T-cell (primary cell): ENCODE measurements around the gene CAPN14. TPM values are rescaled to one million over a fixed set of nuclear protein-coding genes. Genes with fewer than 3 reads are reported as not detected.
A peak's percentile ranks its signal among the peaks of the same experiment; 100 is the strongest.

Experiments
- ATAC-seq, 4 experiments: fragments of 200-7000 bp in 3 of 4; fragments of 150-1000 bp in 1 of 4; cut with Tn5 transposase; replicated peaks in 1 of 4; 1 replicate in 3 of 4; 2 replicates in 1 of 4; pipeline ENCODE4 v1.10.0; 2021; ENCODE audit warnings: moderate library complexity in 3 of 4, mild to moderate bottlenecking in 2 of 4, moderate number of reproducible peaks in 1 of 4
- CTCF ChIA-PET, 2 donors: fragments of 300-600 bp; sonication (Branson Sonifier 250); formaldehyde crosslinking; loops; one replicate each; lab custom pipeline; 2022; ENCODE audit warnings: antibody characterized with exemption in 2 of 2; lab: Charles Lee
- POLR2A ChIA-PET, 2 donors: fragments of 300-600 bp; sonication (Branson Sonifier 250); formaldehyde crosslinking; loops; one replicate each; lab custom pipeline; 2022; ENCODE audit warnings: antibody characterized with exemption in 2 of 2; lab: Charles Lee
- DNase-seq, 35 experiments: peaks; one replicate each; pipeline versions ENCODE4 v3.0.0 to v3.0.0-alpha.2; 2013 to 2023
- H3K27ac ChIP-seq: one replicate; pipeline ENCODE4 v1.5.1; 2013; ENCODE audit warnings: low read length
- H3K27me3 ChIP-seq, 2 experiments: replicated peaks in 1 of 2; 1 replicate in 1 of 2; 2 replicates in 1 of 2; pipeline versions ENCODE4 v1.6.1 to v1.7.0; 2013; ENCODE audit warnings: low read length in 1 of 2, mixed read lengths in 1 of 2; ENCODE audit not compliant: control insufficient read depth in 2 of 2, insufficient read depth in 2 of 2; ENCODE audit errors: extremely low read depth in 1 of 2
- H3K36me3 ChIP-seq, 2 donors: 1 replicate in 1 of 2; 2 replicates in 1 of 2; pipeline versions ENCODE4 v1.6.1 to v1.7.0; 2013; ENCODE audit warnings: low read length in 1 of 2; ENCODE audit not compliant: control insufficient read depth in 2 of 2, insufficient read depth in 1 of 2; ENCODE audit errors: extremely low read depth in 1 of 2
- H3K4me1 ChIP-seq, 2 experiments: 1 replicate in 1 of 2; 2 replicates in 1 of 2; pipeline versions ENCODE4 v1.6.1 to v1.7.0; 2013; ENCODE audit warnings: low read length in 2 of 2, mixed read lengths in 1 of 2; ENCODE audit not compliant: insufficient read depth in 2 of 2, control insufficient read depth in 1 of 2; ENCODE audit errors: extremely low read depth in 1 of 2
- H3K4me3 ChIP-seq, 2 donors: 1 replicate in 1 of 2; 2 replicates in 1 of 2; pipeline versions ENCODE4 v1.5.1 to v1.7.0; 2013; ENCODE audit warnings: mild to moderate bottlenecking in 2 of 2, low read length in 1 of 2, moderate library complexity in 1 of 2; ENCODE audit not compliant: control insufficient read depth in 1 of 2; ENCODE audit errors: extremely low read depth in 1 of 2
- H3K9me3 ChIP-seq: 2 replicates; pipeline ENCODE4 v1.7.0; 2013
- H3K27ac Mint-ChIP-seq, 2 donors: one replicate each; pipeline ENCODE4 v1.8.0; 2020 to 2021; ENCODE audit warnings: mild to moderate bottlenecking in 2 of 2, mixed read lengths in 2 of 2
- H3K27me3 Mint-ChIP-seq, 2 donors: one replicate each; pipeline ENCODE4 v1.8.0; 2021 to 2022; ENCODE audit warnings: mixed read lengths in 2 of 2
- H3K36me3 Mint-ChIP-seq: one replicate; pipeline ENCODE4 v1.8.0; 2021; ENCODE audit warnings: mixed read lengths
- H3K4me1 Mint-ChIP-seq, 3 donors: one replicate each; pipeline ENCODE4 v1.8.0; 2020 to 2022; ENCODE audit warnings: mixed read lengths in 3 of 3, mild to moderate bottlenecking in 1 of 3
- H3K4me3 Mint-ChIP-seq, 3 donors: one replicate each; pipeline ENCODE4 v1.8.0; 2020 to 2022; ENCODE audit warnings: mild to moderate bottlenecking in 3 of 3, mixed read lengths in 3 of 3, moderate library complexity in 3 of 3
- H3K9me3 Mint-ChIP-seq, 3 donors: one replicate each; pipeline ENCODE4 v1.8.0; 2020 to 2022; ENCODE audit warnings: mixed read lengths in 3 of 3
- WGBS: methylation state at CpG from one replicate; pipeline ENCODE4 v1.1.5; 2013; ENCODE audit warnings: missing lambda C conversion rate; ENCODE audit not compliant: insufficient coverage; 5-methylcytosine and 5-hydroxymethylcytosine counted together
- total RNA-seq, 35 experiments: library from RNA in 6 of 35; stranded (reverse) in 6 of 35; fragments of 120-200 nt in 1 of 35; gene quantifications; one replicate each; pipeline versions ENCODE4 v1.2.1 to v1.2.4 and lab custom pipeline; 2013 to 2026

CAPN14 gene
- total RNA-seq, 5 donors from 2014 or later (not counting 1 experiment from before 2014, with no cell fraction given), result 0.15 to 0.76 (median 0.55) TPM

- H3K4me3 ChIP-seq, result no peak overlapping the region
- H3K9me3 Mint-ChIP-seq, result no peaks in the 10 kb centered on the region
- H3K4me3 Mint-ChIP-seq, result no peak overlapping the region
- H3K27me3 ChIP-seq, result peaks cover 0 to 4% of the 10 kb centered on the region in 2 experiments
- peaks cover 0 to 3% of the 10 kb centered on the region in 2 donors for H3K27me3 Mint-ChIP-seq
- H3K4me1 ChIP-seq, result no peaks in the 10 kb centered on the region
- CTCF ChIA-PET, result interaction anchor here (0.6 to 1.8 kb wide), 10 partner anchors 94 to 1005 kb away, joined by 3 to 24 read pairs (median 4); no protein-coding TSS in a partner anchor
- no peaks in the 10 kb centered on the region for H3K36me3 ChIP-seq
- no peak overlapping the region for H3K27ac ChIP-seq
- peak in 30 of 35 experiments; percentile 3 to 68 (median 22) for DNase-seq
- no peak overlapping the region for H3K27ac Mint-ChIP-seq
- no peaks in the 10 kb centered on the region for H3K9me3 ChIP-seq
- ATAC-seq, result peak; percentile 46 to 65 (median 54)
- no peaks in the 10 kb centered on the region for H3K36me3 Mint-ChIP-seq
- POLR2A ChIA-PET, result no interaction called here
- WGBS, result 0% methylated on average over 2 of the region's 4 CpGs
- peaks cover 0 to 2% (median 2%) of the 10 kb centered on the region in 3 donors for H3K4me1 Mint-ChIP-seq
Observed at GRCh38 chr2:31170071-31170698, 47.1 kb downstream of the CAPN14 start.

- H3K36me3 ChIP-seq, result no peaks in the 10 kb centered on the region
- no peaks in the 10 kb centered on the region for H3K9me3 ChIP-seq
- H3K4me3 Mint-ChIP-seq, result no peak overlapping the region
- POLR2A ChIA-PET, result no interaction called here
- H3K36me3 Mint-ChIP-seq, result no peaks in the 10 kb centered on the region
- H3K4me1 Mint-ChIP-seq, result peaks cover 6 to 7% (median 6%) of the 10 kb centered on the region in 3 donors
- H3K9me3 Mint-ChIP-seq, result no peaks in the 10 kb centered on the region
- no peaks in the 10 kb centered on the region for H3K4me1 ChIP-seq
- ATAC-seq (no peak), DNase-seq (no peak)
- 47% methylated on average over 6 of the region's 6 CpGs for WGBS
- H3K27ac Mint-ChIP-seq, result no peak overlapping the region
- no peak overlapping the region for H3K4me3 ChIP-seq
- H3K27ac ChIP-seq, result no peak overlapping the region
- H3K27me3 ChIP-seq, result peaks cover 0 to 4% of the 10 kb centered on the region in 2 experiments
- CTCF ChIA-PET, result interaction anchor here in 1 of 2 donors (0.7 kb wide), 1 partner anchor 10 kb away, joined by 4 read pairs; no protein-coding TSS in a partner anchor
- H3K27me3 Mint-ChIP-seq, result peaks cover 0 to 3% of the 10 kb centered on the region in 2 donors
Observed at GRCh38 chr2:31168291-31168690, 49.0 kb downstream of the CAPN14 start.

- H3K4me3 Mint-ChIP-seq, result no peak overlapping the region
- Histone ChIP-seq H3K4me3 (no peak overlapping the region), H3K36me3 (no peaks in the 10 kb centered on the region), H3K9me3 (no peaks in the 10 kb centered on the region), H3K27ac (no peak overlapping the region), H3K27me3 (peaks cover 0 to 4% of the 10 kb centered on the region in 2 experiments), H3K4me1 (no peaks in the 10 kb centered on the region)
- ChIA-PET POLR2A (no interaction called here), CTCF (no interaction called here)
- ATAC-seq (no peak), DNase-seq (no peak)
- H3K36me3 Mint-ChIP-seq, result no peaks in the 10 kb centered on the region
- H3K9me3 Mint-ChIP-seq, result no peaks in the 10 kb centered on the region
- no peak overlapping the region for H3K27ac Mint-ChIP-seq
- H3K4me1 Mint-ChIP-seq, result peaks cover 6 to 7% (median 6%) of the 10 kb centered on the region in 3 donors
- H3K27me3 Mint-ChIP-seq, result peaks cover 0 to 3% of the 10 kb centered on the region in 2 donors
- no CpG with 5 or more reads among the region's 1 CpG for WGBS
Observed at GRCh38 chr2:31166925-31167324, 50.4 kb downstream of the CAPN14 start.

GRCh38 chr2:31163011-31163539 lies 54.2 kb downstream of the CAPN14 start:
- DNase-seq (no peak), ATAC-seq (no peak)
- ChIA-PET CTCF (no interaction called here), POLR2A (no interaction called here)
- Mint-ChIP-seq H3K27ac (no peak overlapping the region), H3K27me3 (peaks cover 0 to 2% of the 10 kb centered on the region in 2 donors), H3K36me3 (no peaks in the 10 kb centered on the region), H3K4me3 (no peak overlapping the region), H3K4me1 (peaks cover 6 to 7% (median 6%) of the 10 kb centered on the region in 3 donors), H3K9me3 (no peaks in the 10 kb centered on the region)
- Histone ChIP-seq H3K27ac (no peak overlapping the region), H3K27me3 (no peaks in the 10 kb centered on the region), H3K9me3 (no peaks in the 10 kb centered on the region), H3K4me1 (no peaks in the 10 kb centered on the region), H3K36me3 (no peaks in the 10 kb centered on the region), H3K4me3 (no peak overlapping the region)
- 80% methylated on average over 6 of the region's 6 CpGs for WGBS

GRCh38 chr2:31161637-31162036 lies 55.7 kb downstream of the CAPN14 start:
- 71% methylated on average over 2 of the region's 6 CpGs for WGBS
- POLR2A ChIA-PET, result no interaction called here
- ATAC-seq (no peak), DNase-seq (no peak)
- Histone ChIP-seq H3K27me3 (no peaks in the 10 kb centered on the region), H3K27ac (no peak overlapping the region), H3K9me3 (no peaks in the 10 kb centered on the region), H3K4me3 (no peak overlapping the region), H3K36me3 (no peaks in the 10 kb centered on the region), H3K4me1 (no peaks in the 10 kb centered on the region)
- no peaks in the 10 kb centered on the region for H3K36me3 Mint-ChIP-seq
- peaks cover 6 to 7% (median 6%) of the 10 kb centered on the region in 3 donors for H3K4me1 Mint-ChIP-seq
- peaks cover 0 to 7% of the 10 kb centered on the region in 2 donors for H3K27me3 Mint-ChIP-seq
- CTCF ChIA-PET, result no interaction called here
- no peak overlapping the region for H3K4me3 Mint-ChIP-seq
- H3K27ac Mint-ChIP-seq, result no peak overlapping the region
- no peaks in the 10 kb centered on the region for H3K9me3 Mint-ChIP-seq

GRCh38 chr2:31151501-31151900 lies 65.8 kb downstream of the CAPN14 start:
- H3K27me3 Mint-ChIP-seq, result peaks cover 7 to 12% of the 10 kb centered on the region in 2 donors
- Histone ChIP-seq H3K4me1 (no peaks in the 10 kb centered on the region), H3K9me3 (no peaks in the 10 kb centered on the region), H3K36me3 (no peaks in the 10 kb centered on the region), H3K27me3 (no peaks in the 10 kb centered on the region), H3K4me3 (no peak overlapping the region), H3K27ac (no peak overlapping the region)
- ChIA-PET CTCF (interaction anchor here in 1 of 2 donors (0.7 kb wide), 1 partner anchor 129 kb away, joined by 4 read pairs; no protein-coding TSS in a partner anchor), POLR2A (interaction anchor here in 1 of 2 donors (0.5 kb wide), 1 partner anchor 877 kb away, joined by 3 read pairs; no protein-coding TSS in a partner anchor)
- ATAC-seq (no peak), DNase-seq (no peak)
- 15% methylated on average over 2 of the region's 6 CpGs for WGBS
- no peak overlapping the region for H3K27ac Mint-ChIP-seq
- no peaks in the 10 kb centered on the region for H3K36me3 Mint-ChIP-seq
- no peaks in the 10 kb centered on the region for H3K9me3 Mint-ChIP-seq
- no peaks in the 10 kb centered on the region for H3K4me1 Mint-ChIP-seq
- no peak overlapping the region for H3K4me3 Mint-ChIP-seq
